ENCODE results near the gene SDC4.

DNA sequence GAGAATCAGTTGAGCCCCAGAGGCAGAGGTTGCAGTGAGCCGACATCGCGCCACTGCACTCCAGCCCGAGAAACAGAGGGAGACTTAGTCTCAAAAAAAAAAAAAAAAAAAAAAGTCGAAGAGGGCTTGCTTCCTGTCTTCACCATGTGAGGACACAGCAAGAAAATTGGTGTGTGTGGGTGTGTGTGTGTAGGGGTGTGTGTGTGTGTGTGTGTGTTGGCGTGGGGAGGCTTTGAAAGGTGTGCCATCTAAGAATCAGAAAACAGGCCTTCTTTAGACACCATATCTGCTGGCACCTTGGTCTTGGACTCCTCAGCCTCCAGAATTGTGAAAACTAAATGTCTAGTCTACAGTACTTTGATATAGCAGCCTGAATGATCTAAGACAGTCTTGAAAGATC, 48.4 kb downstream of the SDC4 start:
- TF ChIP-seq, protein P1, sequence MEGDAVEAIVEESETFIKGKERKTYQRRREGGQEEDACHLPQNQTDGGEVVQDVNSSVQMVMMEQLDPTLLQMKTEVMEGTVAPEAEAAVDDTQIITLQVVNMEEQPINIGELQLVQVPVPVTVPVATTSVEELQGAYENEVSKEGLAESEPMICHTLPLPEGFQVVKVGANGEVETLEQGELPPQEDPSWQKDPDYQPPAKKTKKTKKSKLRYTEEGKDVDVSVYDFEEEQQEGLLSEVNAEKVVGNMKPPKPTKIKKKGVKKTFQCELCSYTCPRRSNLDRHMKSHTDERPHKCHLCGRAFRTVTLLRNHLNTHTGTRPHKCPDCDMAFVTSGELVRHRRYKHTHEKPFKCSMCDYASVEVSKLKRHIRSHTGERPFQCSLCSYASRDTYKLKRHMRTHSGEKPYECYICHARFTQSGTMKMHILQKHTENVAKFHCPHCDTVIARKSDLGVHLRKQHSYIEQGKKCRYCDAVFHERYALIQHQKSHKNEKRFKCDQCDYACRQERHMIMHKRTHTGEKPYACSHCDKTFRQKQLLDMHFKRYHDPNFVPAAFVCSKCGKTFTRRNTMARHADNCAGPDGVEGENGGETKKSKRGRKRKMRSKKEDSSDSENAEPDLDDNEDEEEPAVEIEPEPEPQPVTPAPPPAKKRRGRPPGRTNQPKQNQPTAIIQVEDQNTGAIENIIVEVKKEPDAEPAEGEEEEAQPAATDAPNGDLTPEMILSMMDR (IDR thresholded peaks at IDR 0.05): no peak
- TF ChIP-seq POLR2A (IDR thresholded peaks at IDR 0.05): no peak
